Activated B cell treated with CpG ODN at 0.5 μM for 24 hours (primary cell): ENCODE data around the gene SIGLEC15. TPM values are rescaled to one million over a fixed set of nuclear protein-coding genes. Genes with fewer than 3 reads are reported as not detected.

Experiments used
- ATAC-seq: fragments of 200-7000 bp; cut with Tn5 transposase; one replicate; pipeline ENCODE4 v1.10.0; 2021; ENCODE audit warnings: low read depth, mild to moderate bottlenecking, moderate library complexity
- CTCF ChIA-PET: fragments of 350-600 bp; sonication (Branson Sonifier 250); formaldehyde crosslinking; loops from one replicate; lab custom pipeline; 2021; ENCODE audit warnings: antibody characterized with exemption; lab: Charles Lee
- POLR2A ChIA-PET: fragments of 350-600 bp; sonication (Branson Sonifier 250); formaldehyde crosslinking; loops from one replicate; lab custom pipeline; 2021; ENCODE audit warnings: antibody characterized with exemption; lab: Charles Lee
- DNase-seq: peaks from one replicate; pipeline ENCODE4 v3.0.0; 2022
- H3K27ac Mint-ChIP-seq: one replicate; pipeline ENCODE4 v1.8.0; 2020; ENCODE audit warnings: mixed read lengths
- H3K27me3 Mint-ChIP-seq: one replicate; pipeline ENCODE4 v1.8.0; 2021; ENCODE audit warnings: mixed read lengths
- H3K36me3 Mint-ChIP-seq: one replicate; pipeline ENCODE4 v1.8.0; 2021; ENCODE audit warnings: low read depth, mixed read lengths
- H3K4me1 Mint-ChIP-seq: one replicate; pipeline ENCODE4 v1.8.0; 2021; ENCODE audit warnings: mixed read lengths
- H3K4me3 Mint-ChIP-seq: one replicate; pipeline ENCODE4 v1.8.0; 2020; ENCODE audit warnings: mild to moderate bottlenecking, mixed read lengths
- H3K9me3 Mint-ChIP-seq: one replicate; pipeline ENCODE4 v1.8.0; 2020; ENCODE audit warnings: mixed read lengths
- intact Hi-C: fragments of 100-400 bp; cut with micrococcal nuclease; formaldehyde crosslinking; loops from one replicate; pipeline ENCODE4 v1.15.1; 2024
- total RNA-seq: library from RNA; stranded (reverse); gene quantifications from 2 replicates; pipeline ENCODE4 v1.2.3, GENCODE V29; 2022
- TF ChIP-seq, protein P1 (sequence below): fragments of 200-600 bp; IDR thresholded peaks from one replicate; pipeline ENCODE4 v1.8.0; 2022; ENCODE audit warnings: antibody characterized with exemption, mild to moderate bottlenecking

SIGLEC15 gene
- total RNA-seq, 1 donor from 2014 or later = not detected

DNA sequence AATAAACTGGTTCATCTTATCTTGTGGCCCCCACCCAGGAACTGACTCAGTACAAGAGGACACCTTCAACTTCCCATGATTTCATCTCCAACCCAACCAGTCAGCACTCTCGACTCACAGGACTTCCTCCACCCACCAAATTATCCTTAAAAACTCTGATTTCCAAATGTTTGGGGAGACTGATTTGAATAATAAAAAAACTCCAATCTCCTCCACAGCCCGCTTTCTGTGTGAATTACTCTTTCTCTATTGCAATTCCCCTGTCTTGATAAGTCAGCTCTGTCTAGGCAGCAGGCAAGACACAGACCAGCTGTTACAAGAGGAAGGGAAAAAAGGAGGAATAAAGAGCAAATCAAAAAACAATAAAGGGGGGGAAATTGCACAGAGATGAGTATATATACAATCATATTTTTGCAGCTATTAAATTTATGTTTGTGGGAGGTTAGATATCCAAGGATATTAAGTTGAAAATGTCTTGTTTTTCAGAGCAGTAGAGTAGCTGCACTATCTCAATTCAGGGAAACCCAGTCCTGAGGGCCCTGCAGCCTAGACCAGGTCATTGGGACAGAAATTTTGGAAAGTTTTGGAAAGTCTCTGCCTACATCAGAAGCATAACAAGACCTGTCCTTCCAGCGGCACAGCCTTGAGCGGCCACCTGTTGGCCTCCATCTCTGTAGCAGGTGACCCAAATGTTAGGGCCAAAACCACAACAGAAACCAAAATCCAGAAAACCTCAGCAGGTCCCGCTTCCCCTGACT lies 32.8 kb upstream of the SIGLEC15 start:
- no peak for ATAC-seq
- H3K4me1 Mint-ChIP-seq = no peaks in the 10 kb centered on the region
- TF ChIP-seq, protein P1, sequence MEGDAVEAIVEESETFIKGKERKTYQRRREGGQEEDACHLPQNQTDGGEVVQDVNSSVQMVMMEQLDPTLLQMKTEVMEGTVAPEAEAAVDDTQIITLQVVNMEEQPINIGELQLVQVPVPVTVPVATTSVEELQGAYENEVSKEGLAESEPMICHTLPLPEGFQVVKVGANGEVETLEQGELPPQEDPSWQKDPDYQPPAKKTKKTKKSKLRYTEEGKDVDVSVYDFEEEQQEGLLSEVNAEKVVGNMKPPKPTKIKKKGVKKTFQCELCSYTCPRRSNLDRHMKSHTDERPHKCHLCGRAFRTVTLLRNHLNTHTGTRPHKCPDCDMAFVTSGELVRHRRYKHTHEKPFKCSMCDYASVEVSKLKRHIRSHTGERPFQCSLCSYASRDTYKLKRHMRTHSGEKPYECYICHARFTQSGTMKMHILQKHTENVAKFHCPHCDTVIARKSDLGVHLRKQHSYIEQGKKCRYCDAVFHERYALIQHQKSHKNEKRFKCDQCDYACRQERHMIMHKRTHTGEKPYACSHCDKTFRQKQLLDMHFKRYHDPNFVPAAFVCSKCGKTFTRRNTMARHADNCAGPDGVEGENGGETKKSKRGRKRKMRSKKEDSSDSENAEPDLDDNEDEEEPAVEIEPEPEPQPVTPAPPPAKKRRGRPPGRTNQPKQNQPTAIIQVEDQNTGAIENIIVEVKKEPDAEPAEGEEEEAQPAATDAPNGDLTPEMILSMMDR = no peak
- H3K27ac Mint-ChIP-seq = no peak overlapping the region
- H3K36me3 Mint-ChIP-seq = no peaks in the 10 kb centered on the region
- H3K27me3 Mint-ChIP-seq = no peaks in the 10 kb centered on the region
- H3K4me3 Mint-ChIP-seq = no peak overlapping the region
- no peak for DNase-seq
- intact Hi-C loops = no loop called here
- no peaks in the 10 kb centered on the region for H3K9me3 Mint-ChIP-seq
- ChIA-PET POLR2A (interaction anchor here (0.6 kb wide), 1 partner anchor 16 kb away, joined by 5 read pairs; no protein-coding TSS in a partner anchor), CTCF (no interaction called here)

DNA sequence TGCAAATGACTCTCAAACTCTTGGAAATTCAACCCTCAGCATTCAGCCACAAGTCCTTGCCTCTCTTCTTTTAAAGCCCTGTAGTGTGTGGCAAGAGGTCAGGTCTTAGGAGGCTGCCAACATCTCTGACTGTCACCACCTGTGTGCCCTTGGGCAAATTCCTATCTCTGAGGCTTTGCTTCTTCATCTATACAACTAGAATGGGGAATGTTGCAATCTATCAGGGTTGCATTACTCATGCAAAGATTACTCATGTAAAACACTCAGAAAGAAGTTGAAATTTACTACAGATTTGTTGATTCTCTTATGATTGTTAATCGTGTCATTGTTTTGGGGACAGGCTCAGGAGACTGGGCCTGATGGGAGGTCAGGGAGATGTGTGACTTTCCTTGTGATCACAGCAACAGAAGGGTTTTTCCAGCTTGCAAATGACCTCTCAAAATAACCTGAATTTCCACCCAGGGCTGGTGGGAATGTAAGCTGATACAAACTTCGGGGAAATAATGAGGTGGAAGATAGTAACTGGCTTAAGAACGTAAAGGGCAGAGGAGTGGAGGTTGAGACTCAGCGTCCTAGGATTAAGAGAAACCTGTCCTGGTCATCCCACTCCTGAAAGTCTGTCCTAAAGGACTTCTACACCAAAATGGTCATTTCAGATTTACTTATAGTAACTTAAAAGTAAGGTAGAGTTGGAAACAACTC lies 32.1 kb upstream of the SIGLEC15 start:
- ATAC-seq (no peak), DNase-seq (no peak)
- H3K4me1 Mint-ChIP-seq = no peaks in the 10 kb centered on the region
- TF ChIP-seq, protein P1 = no peak
- ChIA-PET CTCF (no interaction called here), POLR2A (no interaction called here)
- H3K27me3 Mint-ChIP-seq = peaks cover 1% of the 10 kb centered on the region
- intact Hi-C loops = no loop called here
- no peaks in the 10 kb centered on the region for H3K9me3 Mint-ChIP-seq
- H3K27ac Mint-ChIP-seq = no peak overlapping the region
- H3K36me3 Mint-ChIP-seq = no peaks in the 10 kb centered on the region
- H3K4me3 Mint-ChIP-seq = no peak overlapping the region

DNA sequence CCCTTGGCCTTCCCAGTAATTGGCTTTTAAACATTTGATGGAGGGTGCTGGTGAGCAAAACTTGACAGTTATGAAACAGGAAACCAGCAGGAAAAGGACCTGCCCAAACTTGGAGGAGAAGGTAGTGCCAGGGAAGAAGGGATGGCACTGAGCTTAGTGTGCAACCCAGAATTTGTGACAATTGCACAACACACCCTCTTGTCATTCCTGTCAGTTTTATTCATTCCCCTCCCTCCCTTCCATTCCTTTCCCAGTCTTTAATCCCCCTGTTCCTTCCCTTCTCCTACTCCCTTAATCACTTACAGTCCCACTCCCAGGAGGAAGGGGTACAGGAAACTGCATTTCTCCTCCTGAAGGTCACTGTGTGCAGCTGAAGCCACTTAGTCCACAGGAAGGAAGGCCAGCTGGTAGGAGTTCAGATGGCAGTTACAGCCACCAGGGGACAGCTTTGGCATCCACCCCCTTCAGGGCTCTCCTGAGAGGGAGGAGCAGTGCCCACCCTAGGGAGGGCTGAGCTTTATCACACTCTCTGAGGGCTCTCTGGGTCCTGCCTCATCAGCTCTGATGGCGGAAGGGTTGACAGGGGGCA lies 24.0 kb upstream of the SIGLEC15 start:
- no peaks in the 10 kb centered on the region for H3K36me3 Mint-ChIP-seq
- H3K4me1 Mint-ChIP-seq = no peaks in the 10 kb centered on the region
- TF ChIP-seq, protein P1 = no peak
- intact Hi-C loops = no loop called here
- H3K4me3 Mint-ChIP-seq = no peak overlapping the region
- ChIA-PET CTCF (no interaction called here), POLR2A (interaction anchor here (0.6 kb wide), 1 partner anchor 29 kb away, joined by 4 read pairs; no protein-coding TSS in a partner anchor)
- peaks cover 12% of the 10 kb centered on the region for H3K9me3 Mint-ChIP-seq
- peaks cover 14% of the 10 kb centered on the region for H3K27me3 Mint-ChIP-seq
- ATAC-seq (no peak), DNase-seq (no peak)
- no peak overlapping the region for H3K27ac Mint-ChIP-seq

DNA sequence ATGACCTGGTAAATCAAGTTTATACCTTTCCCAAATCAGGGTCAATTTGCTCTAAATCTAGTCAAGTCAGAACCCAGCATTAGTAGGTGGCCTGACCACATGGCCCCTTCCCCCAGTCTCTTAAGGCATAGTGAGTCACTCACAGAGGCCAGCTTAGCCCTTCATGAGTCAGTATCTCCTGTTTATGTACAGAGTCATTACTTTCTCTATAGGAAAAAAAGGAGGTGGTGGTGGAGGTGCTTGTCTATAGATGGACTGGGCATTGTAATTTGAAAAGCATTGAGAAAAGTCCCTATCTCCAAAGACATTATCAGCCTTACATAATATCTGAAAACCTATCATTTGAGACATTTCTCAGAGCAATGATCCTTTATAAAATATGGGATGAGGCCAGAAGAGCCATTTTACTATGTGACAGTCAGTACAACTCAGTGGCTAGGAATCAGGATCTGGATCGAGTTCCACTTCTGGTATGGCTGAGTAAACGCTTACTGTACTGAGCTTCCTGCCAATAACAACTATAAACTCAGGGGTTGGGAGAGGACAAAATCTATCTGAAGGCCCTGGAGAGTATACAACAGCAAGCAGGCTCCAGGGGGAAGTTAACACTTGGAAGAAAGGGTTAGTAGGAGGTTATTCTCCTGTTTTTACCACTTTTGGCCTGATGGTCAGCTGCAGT lies 22.5 kb upstream of the SIGLEC15 start:
- ATAC-seq (no peak), DNase-seq (no peak)
- Mint-ChIP-seq H3K27me3 (peaks cover 14% of the 10 kb centered on the region), H3K9me3 (peaks cover 12% of the 10 kb centered on the region), H3K4me3 (no peak overlapping the region), H3K36me3 (no peaks in the 10 kb centered on the region), H3K27ac (no peak overlapping the region), H3K4me1 (no peaks in the 10 kb centered on the region)
- intact Hi-C loops = no loop called here
- ChIA-PET POLR2A (no interaction called here), CTCF (no interaction called here)
- TF ChIP-seq, protein P1 = no peak

DNA sequence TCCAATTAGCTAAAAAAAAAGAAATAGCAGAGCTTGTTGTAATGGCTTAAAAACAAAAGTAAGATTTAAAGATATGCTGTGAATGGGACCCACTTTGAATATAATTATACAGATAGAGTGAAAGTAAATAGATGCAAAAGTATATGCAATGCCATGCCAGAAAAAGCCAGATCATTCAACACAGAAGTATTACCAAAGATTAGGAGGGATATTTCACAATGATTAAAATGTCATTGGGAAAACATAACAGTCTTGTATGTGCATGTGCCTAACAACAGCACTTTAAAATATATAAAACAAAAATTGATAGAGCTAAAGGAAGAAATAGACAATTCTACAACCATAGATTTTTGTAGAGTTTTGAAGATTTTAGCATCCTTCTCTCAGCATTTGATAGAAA lies 19.9 kb upstream of the SIGLEC15 start:
- POLR2A ChIA-PET = no interaction called here
- DNase-seq = no peak
- Mint-ChIP-seq H3K27me3 (peaks cover 18% of the 10 kb centered on the region), H3K9me3 (peaks cover 12% of the 10 kb centered on the region), H3K4me1 (no peaks in the 10 kb centered on the region), H3K27ac (no peak overlapping the region), H3K36me3 (no peaks in the 10 kb centered on the region), H3K4me3 (no peak overlapping the region)
- TF ChIP-seq, protein P1 = no peak
- intact Hi-C loops = no loop called here
- no peak for ATAC-seq
- CTCF ChIA-PET = no interaction called here
